Psoas muscle (tissue), 8 donors: ENCODE measurements around the gene GNG5. TPM values are rescaled to one million over a fixed set of nuclear protein-coding genes. Genes with fewer than 3 reads are reported as not detected.

ENCODE experiments used
- ATAC-seq, 4 donors: fragments of 200-7000 bp; cut with Tn5 transposase; one replicate each; pipeline ENCODE4 v1.9.1; 2020; ENCODE audit warnings: moderate library complexity in 3 of 4, mild to moderate bottlenecking in 2 of 4
- DNase-seq, 2 donors: peaks; one replicate each; pipeline ENCODE4 v3.0.0-alpha.2; 2020
- H3K27ac ChIP-seq: fragments of 200-600 bp; one replicate; pipeline ENCODE4 v1.8.0; 2022
- H3K27me3 ChIP-seq, 3 donors: fragments of 200-600 bp in 1 of 3; one replicate each; pipeline versions ENCODE4 v1.6.1 to v1.8.0; 2013 to 2022; ENCODE audit warnings: low read length in 2 of 3, mild to moderate bottlenecking in 2 of 3, moderate library complexity in 1 of 3; ENCODE audit not compliant: insufficient read depth in 3 of 3
- H3K36me3 ChIP-seq, 2 donors: fragments of 200-600 bp in 1 of 2; one replicate each; pipeline versions ENCODE4 v1.6.1 to v1.8.0; 2013 to 2022; ENCODE audit warnings: low read depth in 1 of 2, mild to moderate bottlenecking in 1 of 2, moderate library complexity in 1 of 2; ENCODE audit not compliant: insufficient read depth in 1 of 2
- H3K4me1 ChIP-seq: fragments of 200-600 bp; one replicate; pipeline ENCODE4 v1.8.0; 2022
- H3K4me3 ChIP-seq: fragments of 200-600 bp; one replicate; pipeline ENCODE4 v1.8.0; 2022; ENCODE audit warnings: mild to moderate bottlenecking
- H3K9me3 ChIP-seq: fragments of 200-600 bp; one replicate; pipeline ENCODE4 v1.8.0; 2022
- WGBS, 3 donors: extraction: QIAGEN DNeasy Blood & Tissue Kit; methylation state at CpG; one replicate each; pipeline versions ENCODE4 v1.1.6 to v1.1.7; 2013; 5-methylcytosine and 5-hydroxymethylcytosine counted together
- intact Hi-C, 2 donors: fragments of 100-400 bp; cut with DNase I; formaldehyde crosslinking; loops; one replicate each; pipeline versions ENCODE4 v1.11.0 to v1.14.2; 2022
- long read RNA-seq, 2 donors: library from polyadenylated mRNA; unstranded; transcript quantifications; one replicate each; pipeline ENCODE4 v2.0.0, GENCODE V29; 2021
- polyA plus RNA-seq, 3 donors: library from polyadenylated mRNA; stranded (reverse); fragments of 200-250 nt; gene quantifications; one replicate each; pipeline ENCODE4 v1.2.3, GENCODE V29; 2013
- total RNA-seq, 4 donors: library from RNA; stranded (reverse); fragmentation: NEBNext Ultra II Directional in 2 of 4; extraction: Animal tissue kit (Norgen Biotek cat#: 25700) in 2 of 4; gene quantifications; one replicate each; pipeline versions ENCODE4 v1.2.1 to v1.2.4, GENCODE V29; 2021 to 2023
- TF ChIP-seq, protein P1 (sequence below): fragments of 200-600 bp; IDR thresholded peaks from one replicate; pipeline ENCODE4 v1.8.0; 2022; ENCODE audit warnings: antibody characterized with exemption
- donor health status: healthy with polysubstance abuse.
- donor health status: DM: no; HTN: no; CAD: no; lungs with moderate emphysema.
- donor health status: Bipolar disorder and iron deficiency.
- donor health status: healthy.
- donor health status: DM: yes; HTN: yes; CAD: no.
- donor health status: DM: no; HTN: no; CAD: no.
- donor health status: DM: no; HTN: no; CAD: no.
- donor health status: DM: yes; HTN: yes; CAD: no.

The GNG5 gene
- 100 to 1,000 TPM; 112 to 163 (median 141) TPM for total RNA-seq
- 100 to 1,000 TPM; 211 to 313 (median 293) TPM for polyA plus RNA-seq
- long read RNA-seq, donor 1, transcript GNG5-201 (3 exons, 920 nt), result major isoform, 100 of 107 reads
- long read RNA-seq, donor 1, transcript GNG5-202 (4 exons, 790 nt), result minor isoform, 5 of 107 reads
- long read RNA-seq, donor 1, partial matches to known transcripts, result 2 of 107 reads
- long read RNA-seq, donor 1, other reads (novel, unspliced or antisense), result 0 of 107 reads
- long read RNA-seq, donor 2, transcript GNG5-201 (3 exons, 920 nt), result major isoform, 124 of 125 reads
- long read RNA-seq, donor 2, partial matches to known transcripts, result 1 of 125 reads
- long read RNA-seq, donor 2, other reads (novel, unspliced or antisense), result 0 of 125 reads

DNA sequence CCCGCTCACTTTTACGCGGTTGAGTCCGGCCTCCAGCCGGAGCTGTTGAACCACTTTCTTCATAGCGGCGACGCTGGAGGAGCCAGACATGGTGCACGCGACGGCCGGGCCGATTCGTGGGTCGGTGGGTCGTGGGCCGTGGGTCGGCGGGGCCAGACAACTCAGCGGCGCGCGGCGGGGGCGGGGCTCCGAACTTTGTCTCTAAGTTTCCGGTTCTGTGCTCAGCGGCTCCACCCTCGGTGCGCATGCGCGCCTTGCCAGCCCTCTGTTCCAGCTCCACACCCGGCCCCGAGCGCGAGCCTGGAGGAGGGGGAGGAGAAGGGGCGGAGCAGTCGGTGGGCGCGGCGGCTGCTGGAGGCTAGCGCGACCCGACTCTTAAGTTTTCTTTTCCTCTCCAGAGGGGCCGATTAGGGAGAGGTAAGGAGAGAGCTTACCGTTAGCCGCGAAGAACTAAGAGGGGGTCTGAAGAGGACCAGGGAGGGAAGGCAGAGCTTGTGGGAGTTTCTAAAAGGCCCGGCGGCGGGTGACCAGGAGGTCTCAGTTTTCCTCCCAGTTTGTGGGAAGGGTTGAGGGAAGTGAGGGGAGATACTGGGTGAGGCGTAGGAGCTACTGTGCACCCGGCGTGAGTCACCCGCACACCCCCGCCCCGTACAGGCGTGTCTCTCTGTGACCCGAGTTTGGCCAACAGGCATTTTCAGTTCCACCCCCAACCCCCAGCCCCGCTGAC is at the start of gene GNG5, which contains the start of gene SPATA1:
GNG5 (minus strand) TSS at position 580 of the 727 bp plus-strand sequence; CDS start at position 90, 490 bp downstream.
SPATA1 (plus strand) TSS at position 385 of the 727 bp plus-strand sequence. CDS start 9,974 bp downstream, outside the sequence.
- H3K36me3 ChIP-seq, result peaks cover 4 to 5% of the 10 kb centered on the region in 2 donors
- peaks cover 11% of the 10 kb centered on the region for H3K9me3 ChIP-seq
- no peaks in the 10 kb centered on the region for H3K27me3 ChIP-seq
- intact Hi-C loops, result loop anchor here (2.0 to 10.0 kb wide), 5 partner anchors 27 to 759 kb away; partner anchors contain the start of genes CTBS (in 1 of the 2), RPF1 (in 1 of the 2) and SAMD13 (in 1 of the 2)
- H3K4me3 ChIP-seq, result peak within 1 kb of the TSS; percentile 76
- ATAC-seq, result peak; percentile 96 to 97 (median 96)
- H3K4me1 ChIP-seq, result peaks cover 36% of the 10 kb centered on the region
- TF ChIP-seq, protein P1, sequence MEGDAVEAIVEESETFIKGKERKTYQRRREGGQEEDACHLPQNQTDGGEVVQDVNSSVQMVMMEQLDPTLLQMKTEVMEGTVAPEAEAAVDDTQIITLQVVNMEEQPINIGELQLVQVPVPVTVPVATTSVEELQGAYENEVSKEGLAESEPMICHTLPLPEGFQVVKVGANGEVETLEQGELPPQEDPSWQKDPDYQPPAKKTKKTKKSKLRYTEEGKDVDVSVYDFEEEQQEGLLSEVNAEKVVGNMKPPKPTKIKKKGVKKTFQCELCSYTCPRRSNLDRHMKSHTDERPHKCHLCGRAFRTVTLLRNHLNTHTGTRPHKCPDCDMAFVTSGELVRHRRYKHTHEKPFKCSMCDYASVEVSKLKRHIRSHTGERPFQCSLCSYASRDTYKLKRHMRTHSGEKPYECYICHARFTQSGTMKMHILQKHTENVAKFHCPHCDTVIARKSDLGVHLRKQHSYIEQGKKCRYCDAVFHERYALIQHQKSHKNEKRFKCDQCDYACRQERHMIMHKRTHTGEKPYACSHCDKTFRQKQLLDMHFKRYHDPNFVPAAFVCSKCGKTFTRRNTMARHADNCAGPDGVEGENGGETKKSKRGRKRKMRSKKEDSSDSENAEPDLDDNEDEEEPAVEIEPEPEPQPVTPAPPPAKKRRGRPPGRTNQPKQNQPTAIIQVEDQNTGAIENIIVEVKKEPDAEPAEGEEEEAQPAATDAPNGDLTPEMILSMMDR, result no peak
- WGBS, 3 donors, result 0 to 1% (median 1%) methylated on average over 52 to 60 of the region's 60 CpGs
- peak; percentile 99 for DNase-seq
- H3K27ac ChIP-seq, result peak within 1 kb of the TSS; percentile 97

DNA sequence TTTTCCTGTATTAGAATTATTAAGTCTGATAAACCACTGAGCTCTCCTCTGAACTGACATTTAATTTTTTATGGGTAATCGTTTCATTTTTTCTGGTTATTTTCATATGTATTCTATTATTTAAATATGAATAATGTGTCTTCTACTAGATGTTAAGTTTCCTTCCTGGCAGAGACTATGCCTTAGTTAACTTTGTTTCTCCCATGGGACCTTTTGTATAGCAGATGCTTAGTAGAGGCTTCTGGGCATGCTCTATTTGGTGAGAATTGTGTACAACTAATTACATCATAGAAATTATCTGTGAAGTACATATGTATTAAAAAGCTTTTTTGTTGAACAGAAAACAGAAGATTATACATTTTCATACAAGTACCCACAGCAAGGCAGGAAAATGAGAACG is 44.4 kb upstream of the GNG5 start:
- Histone ChIP-seq H3K4me1 (no peaks in the 10 kb centered on the region), H3K36me3 (peaks cover 0 to 22% of the 10 kb centered on the region in 2 donors), H3K27me3 (no peaks in the 10 kb centered on the region), H3K4me3 (no peak overlapping the region), H3K9me3 (no peaks in the 10 kb centered on the region), H3K27ac (no peak overlapping the region)
- DNase-seq, result no peak
- 75 to 82% (median 80%) methylated on average over 2 of the region's 2 CpGs for WGBS, 3 donors
- no peak for ATAC-seq
- TF ChIP-seq, protein P1, result no peak
- intact Hi-C loops, result no loop called here

DNA sequence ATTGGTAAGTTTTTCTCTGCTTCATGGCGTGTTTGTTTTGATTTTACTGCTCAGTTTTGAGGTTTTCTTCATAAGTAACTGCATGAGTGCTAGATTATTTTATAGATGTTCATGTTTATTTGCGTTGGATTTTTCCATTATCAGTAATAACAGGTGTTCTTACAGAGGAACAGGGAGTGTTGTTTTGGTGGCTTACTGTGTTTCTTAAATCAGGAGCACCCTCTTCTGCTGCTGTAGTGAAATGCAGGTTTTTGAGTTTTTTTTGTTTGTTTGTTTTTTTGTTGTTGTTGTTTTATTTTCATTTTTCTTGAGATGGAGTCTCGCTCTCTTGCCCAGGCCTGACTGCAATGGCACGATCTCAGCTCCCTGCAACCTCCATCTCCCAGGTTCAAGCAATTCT is 35.3 kb upstream of the GNG5 start:
- TF ChIP-seq, protein P1, result peak; percentile 24
- H3K27me3 ChIP-seq, result no peaks in the 10 kb centered on the region
- no peaks in the 10 kb centered on the region for H3K9me3 ChIP-seq
- intact Hi-C loops, result no loop called here
- WGBS, 3 donors, result 77 to 86% (median 84%) methylated on average over 4 of the region's 4 CpGs
- DNase-seq (no peak), ATAC-seq (no peak)
- H3K36me3 ChIP-seq, result peaks cover 0 to 7% of the 10 kb centered on the region in 2 donors
- H3K27ac ChIP-seq, result no peak overlapping the region
- H3K4me1 ChIP-seq, result no peaks in the 10 kb centered on the region
- H3K4me3 ChIP-seq, result no peak overlapping the region

DNA sequence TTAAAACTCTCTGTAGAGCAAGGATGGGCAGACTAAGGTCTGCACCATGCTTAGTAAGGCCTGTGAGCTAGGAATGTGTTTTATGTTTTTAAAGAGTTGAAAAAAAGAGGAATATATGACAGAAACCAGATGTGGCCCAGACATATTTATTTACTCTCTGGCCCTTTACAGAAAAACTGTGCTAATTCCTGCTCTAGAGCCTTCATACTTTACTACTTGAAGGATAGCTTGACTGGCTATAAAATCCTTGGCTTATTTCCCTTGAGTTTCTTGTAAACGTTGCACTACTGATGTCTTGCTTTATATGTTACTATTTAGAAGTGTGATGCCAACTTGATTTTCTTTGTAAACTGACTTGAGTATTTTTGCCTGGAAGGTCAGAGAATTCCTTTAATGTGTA is 34.4 kb upstream of the GNG5 start:
- no peak overlapping the region for H3K27ac ChIP-seq
- H3K36me3 ChIP-seq, result peaks cover 0 to 7% of the 10 kb centered on the region in 2 donors
- H3K9me3 ChIP-seq, result no peaks in the 10 kb centered on the region
- H3K4me3 ChIP-seq, result no peak overlapping the region
- no peaks in the 10 kb centered on the region for H3K27me3 ChIP-seq
- H3K4me1 ChIP-seq, result no peaks in the 10 kb centered on the region
- DNase-seq (no peak), ATAC-seq (no peak)
- TF ChIP-seq, protein P1, result no peak
- intact Hi-C loops, result no loop called here
- WGBS, 3 donors, result 28 to 40% (median 36%) methylated on average over 1 of the region's 1 CpG
